Measurements from ENCODE around the gene KRTAP19-8. TPM values are rescaled to one million over a fixed set of nuclear protein-coding genes. Genes with fewer than 3 reads are reported as not detected.

The KRTAP19-8 gene
- total and polyA plus RNA-seq, 7 experiments from 2014 or later, result not detected

GRCh38 chr21:31041295-31042079, 3.2 kb upstream of the KRTAP19-8 start:
- Histone ChIP-seq H3K9me3 (ENCODE audit: control insufficient read depth in 2 of 3, low read length in 3 of 3) (no peaks in the 10 kb centered on the region), H3K27me3 (ENCODE audit: control insufficient read depth in 2 of 2, insufficient read depth in 2 of 2, low read length in 2 of 2) (no peaks in the 10 kb centered on the region), H3K4me3 (ENCODE audit: low read length) (no peak overlapping the region), H3K27ac (ENCODE audit: low read depth, low read length) (no peak overlapping the region), H3K36me3 (ENCODE audit: control insufficient read depth in 2 of 3, insufficient read depth in 3 of 3, low read length in 3 of 3) (no peaks in the 10 kb centered on the region), H3K4me1 (ENCODE audit: control insufficient read depth in 2 of 2, insufficient read depth in 2 of 2, low read length in 2 of 2) (no peaks in the 10 kb centered on the region)
- intact Hi-C loops (cut with micrococcal nuclease), result no loop called here
- H3K4me1 Mint-ChIP-seq, result no peaks in the 10 kb centered on the region
- H3K27me3 Mint-ChIP-seq, result peaks cover 8 to 18% (median 13%) of the 10 kb centered on the region in 5 donors
- DNase-seq (no peak), ATAC-seq (no peak)
- ChIA-PET CTCF (interaction anchor here (0.6 kb wide), 1 partner anchor 40 kb away, joined by 3 read pairs; no protein-coding TSS in a partner anchor), POLR2A (no interaction called here)
- H3K27ac Mint-ChIP-seq, result peak overlapping the region in 1 of 9 donors; percentile 11
- H3K9me3 Mint-ChIP-seq, result peaks cover 0 to 2% (median 0%) of the 10 kb centered on the region in 11 donors
- H3K36me3 Mint-ChIP-seq, result no peaks in the 10 kb centered on the region
- H3K4me3 Mint-ChIP-seq, result no peak overlapping the region

GRCh38 chr21:31034378-31034777, 3.9 kb downstream of the KRTAP19-8 start:
- ATAC-seq (no peak), DNase-seq (no peak)
- CTCF ChIA-PET, result no interaction called here
- H3K27ac ChIP-seq (ENCODE audit: low read depth, low read length), result no peak overlapping the region
- no peak overlapping the region for H3K4me3 Mint-ChIP-seq
- H3K36me3 ChIP-seq (ENCODE audit: control insufficient read depth in 2 of 3, insufficient read depth in 3 of 3, low read length in 3 of 3), result no peaks in the 10 kb centered on the region
- H3K27me3 ChIP-seq (ENCODE audit: control insufficient read depth in 2 of 2, insufficient read depth in 2 of 2, low read length in 2 of 2), result no peaks in the 10 kb centered on the region
- intact Hi-C loops (cut with micrococcal nuclease), result no loop called here
- peaks cover 0 to 11% (median 3%) of the 10 kb centered on the region in 11 donors for H3K9me3 Mint-ChIP-seq
- no peaks in the 10 kb centered on the region for H3K4me1 Mint-ChIP-seq
- H3K27me3 Mint-ChIP-seq, result peaks cover 15 to 32% (median 20%) of the 10 kb centered on the region in 5 donors
- H3K36me3 Mint-ChIP-seq, result peaks cover 0 to 3% (median 0%) of the 10 kb centered on the region in 5 donors
- no peaks in the 10 kb centered on the region for H3K4me1 ChIP-seq (ENCODE audit: control insufficient read depth in 2 of 2, insufficient read depth in 2 of 2, low read length in 2 of 2)
- POLR2A ChIA-PET, result no interaction called here
- H3K27ac Mint-ChIP-seq, result no peak overlapping the region
- H3K4me3 ChIP-seq (ENCODE audit: low read length), result no peak overlapping the region
- no peaks in the 10 kb centered on the region for H3K9me3 ChIP-seq (ENCODE audit: control insufficient read depth in 2 of 3, low read length in 3 of 3)

- Mint-ChIP-seq H3K36me3 (peaks cover 0 to 3% (median 0%) of the 10 kb centered on the region in 5 donors), H3K27ac (no peak overlapping the region), H3K4me1 (no peaks in the 10 kb centered on the region), H3K4me3 (no peak overlapping the region), H3K27me3 (peaks cover 0 to 16% (median 7%) of the 10 kb centered on the region in 5 donors), H3K9me3 (peaks cover 0 to 11% (median 2%) of the 10 kb centered on the region in 11 donors)
- ATAC-seq (no peak), DNase-seq (no peak)
- Histone ChIP-seq H3K27ac (ENCODE audit: low read depth, low read length) (no peak overlapping the region), H3K27me3 (ENCODE audit: control insufficient read depth in 2 of 2, insufficient read depth in 2 of 2, low read length in 2 of 2) (no peaks in the 10 kb centered on the region), H3K4me1 (ENCODE audit: control insufficient read depth in 2 of 2, insufficient read depth in 2 of 2, low read length in 2 of 2) (no peaks in the 10 kb centered on the region), H3K9me3 (ENCODE audit: control insufficient read depth in 2 of 3, low read length in 3 of 3) (no peaks in the 10 kb centered on the region), H3K36me3 (ENCODE audit: control insufficient read depth in 2 of 3, insufficient read depth in 3 of 3, low read length in 3 of 3) (no peaks in the 10 kb centered on the region), H3K4me3 (ENCODE audit: low read length) (no peak overlapping the region)
- CTCF ChIA-PET, result no interaction called here
- intact Hi-C loops (cut with micrococcal nuclease), result no loop called here
- POLR2A ChIA-PET, result no interaction called here
These were observed 7.7 kb downstream of the KRTAP19-8 start for GRCh38 chr21:31030367-31031106.

GRCh38 chr21:31023680-31024079, 14.6 kb downstream of the KRTAP19-8 start:
- Mint-ChIP-seq H3K4me1 (peaks cover 0 to 2% (median 0%) of the 10 kb centered on the region in 7 donors), H3K27ac (no peak overlapping the region), H3K27me3 (peaks cover 9 to 34% (median 28%) of the 10 kb centered on the region in 5 donors), H3K4me3 (no peak overlapping the region), H3K36me3 (no peaks in the 10 kb centered on the region), H3K9me3 (peaks cover 0 to 2% (median 0%) of the 10 kb centered on the region in 11 donors)
- H3K27me3 ChIP-seq (ENCODE audit: control insufficient read depth in 2 of 2, insufficient read depth in 2 of 2, low read length in 2 of 2), result no peaks in the 10 kb centered on the region
- ChIA-PET POLR2A (no interaction called here), CTCF (no interaction called here)
- ATAC-seq, result no peak
- no peaks in the 10 kb centered on the region for H3K9me3 ChIP-seq (ENCODE audit: control insufficient read depth in 2 of 3, low read length in 3 of 3)
- no peak for DNase-seq
- no peaks in the 10 kb centered on the region for H3K36me3 ChIP-seq (ENCODE audit: control insufficient read depth in 2 of 3, insufficient read depth in 3 of 3, low read length in 3 of 3)
- H3K4me1 ChIP-seq (ENCODE audit: control insufficient read depth in 2 of 2, insufficient read depth in 2 of 2, low read length in 2 of 2), result no peaks in the 10 kb centered on the region
- no peak overlapping the region for H3K4me3 ChIP-seq (ENCODE audit: low read length)
- intact Hi-C loops (cut with micrococcal nuclease), result no loop called here
- H3K27ac ChIP-seq (ENCODE audit: low read depth, low read length), result no peak overlapping the region

- intact Hi-C loops (cut with micrococcal nuclease), result no loop called here
- no peaks in the 10 kb centered on the region for H3K36me3 Mint-ChIP-seq
- H3K27me3 ChIP-seq (ENCODE audit: control insufficient read depth in 2 of 2, insufficient read depth in 2 of 2, low read length in 2 of 2), result no peaks in the 10 kb centered on the region
- no peak overlapping the region for H3K4me3 Mint-ChIP-seq
- peaks cover 0 to 2% (median 0%) of the 10 kb centered on the region in 7 donors for H3K4me1 Mint-ChIP-seq
- CTCF ChIA-PET, result no interaction called here
- peaks cover 9 to 34% (median 28%) of the 10 kb centered on the region in 5 donors for H3K27me3 Mint-ChIP-seq
- ATAC-seq, result no peak
- H3K36me3 ChIP-seq (ENCODE audit: control insufficient read depth in 2 of 3, insufficient read depth in 3 of 3, low read length in 3 of 3), result no peaks in the 10 kb centered on the region
- POLR2A ChIA-PET, result no interaction called here
- no peak overlapping the region for H3K27ac Mint-ChIP-seq
- no peak overlapping the region for H3K27ac ChIP-seq (ENCODE audit: low read depth, low read length)
- no peak for DNase-seq
- H3K4me1 ChIP-seq (ENCODE audit: control insufficient read depth in 2 of 2, insufficient read depth in 2 of 2, low read length in 2 of 2), result no peaks in the 10 kb centered on the region
- H3K4me3 ChIP-seq (ENCODE audit: low read length), result no peak overlapping the region
- no peaks in the 10 kb centered on the region for H3K9me3 ChIP-seq (ENCODE audit: control insufficient read depth in 2 of 3, low read length in 3 of 3)
- peaks cover 0 to 2% (median 0%) of the 10 kb centered on the region in 11 donors for H3K9me3 Mint-ChIP-seq
These were observed 16.0 kb downstream of the KRTAP19-8 start for GRCh38 chr21:31022306-31022705.

GRCh38 chr21:31018232-31018631, 20.0 kb downstream of the KRTAP19-8 start:
- no peak for DNase-seq
- Mint-ChIP-seq H3K4me1 (peaks cover under 1 to 3% (median 2%) of the 10 kb centered on the region in 7 donors), H3K9me3 (peaks cover 0 to under 1% (median 0%) of the 10 kb centered on the region in 11 donors), H3K4me3 (no peak overlapping the region), H3K27me3 (peaks cover 0 to 32% (median 17%) of the 10 kb centered on the region in 5 donors), H3K36me3 (no peaks in the 10 kb centered on the region), H3K27ac (no peak overlapping the region)
- intact Hi-C loops (cut with micrococcal nuclease), result no loop called here
- no peaks in the 10 kb centered on the region for H3K27me3 ChIP-seq (ENCODE audit: control insufficient read depth in 2 of 2, insufficient read depth in 2 of 2, low read length in 2 of 2)
- CTCF ChIA-PET, result no interaction called here
- H3K4me1 ChIP-seq (ENCODE audit: control insufficient read depth in 2 of 2, insufficient read depth in 2 of 2, low read length in 2 of 2), result peaks cover 0 to 8% of the 10 kb centered on the region in 2 donors
- H3K9me3 ChIP-seq (ENCODE audit: control insufficient read depth in 2 of 3, low read length in 3 of 3), result no peaks in the 10 kb centered on the region
- POLR2A ChIA-PET, result no interaction called here
- no peaks in the 10 kb centered on the region for H3K36me3 ChIP-seq (ENCODE audit: control insufficient read depth in 2 of 3, insufficient read depth in 3 of 3, low read length in 3 of 3)
- no peak overlapping the region for H3K4me3 ChIP-seq (ENCODE audit: low read length)
- no peak overlapping the region for H3K27ac ChIP-seq (ENCODE audit: low read depth, low read length)
- no peak for ATAC-seq

All from naive thymus-derived CD4-positive, alpha-beta T cell (primary cell).